ENCODE measurements around the gene COX8A.

COX8A gene

GRCh38 chr11:64022125-64022784, 47.8 kb downstream of the COX8A start:
- no peak for DNase-seq

- no peak for DNase-seq
Measured at GRCh38 chr11:64023712-64024710, 49.6 kb downstream of the COX8A start.

GRCh38 chr11:64025205-64025604, 50.8 kb downstream of the COX8A start:
- no peak for DNase-seq
